Fibroblast of lung (primary cell): ENCODE results near the gene CRADD.

ENCODE experiments used
- CTCF ChIP-seq, 2 donors: IDR thresholded peaks in 1 of 2; conservative IDR thresholded peaks in 1 of 2; 1 replicate in 1 of 2; 2 replicates in 1 of 2; pipeline ENCODE4 v1.5.1; 2011 to 2012; ENCODE audit warnings: low read length in 2 of 2, control low read depth in 1 of 2, inconsistent platforms in 1 of 2, low read depth in 1 of 2, mild to moderate bottlenecking in 1 of 2
- EZH2 ChIP-seq: IDR thresholded peaks from 2 replicates; pipeline ENCODE4 v1.5.1; 2012; ENCODE audit warnings: low read length, control low read depth, mild to moderate bottlenecking; ENCODE audit errors: missing control alignments

DNA sequence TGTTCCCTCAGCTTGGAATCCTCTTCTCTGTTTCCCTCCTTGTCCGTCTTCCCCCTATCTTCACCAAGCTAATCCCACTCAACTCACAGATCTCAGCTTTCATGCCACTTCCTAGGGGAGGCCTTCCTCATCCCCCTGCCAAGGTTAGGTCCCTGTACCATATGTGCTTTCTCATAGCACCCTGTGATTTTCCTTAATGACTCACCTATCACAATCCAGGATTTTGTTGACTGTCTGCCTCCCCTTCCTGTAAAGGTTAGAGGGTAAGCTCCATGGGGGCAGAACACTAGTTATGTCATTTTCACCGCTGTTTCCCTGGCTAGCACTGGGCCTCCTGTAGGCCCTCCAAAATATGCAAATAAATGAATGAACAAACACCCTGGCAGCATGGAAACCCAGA, 57.6 kb downstream of the CRADD start:
- no peak for TF ChIP-seq CTCF (conservative IDR thresholded peaks at IDR 0.05 in 1 of 2, IDR thresholded peaks at IDR 0.05 in 1 of 2; ENCODE audit: low read depth in 1 of 2, low read length in 2 of 2)
- TF ChIP-seq EZH2 = no peak
